Measurements from ENCODE around the gene ZNF341. TPM values are rescaled to one million over a fixed set of nuclear protein-coding genes. Genes with fewer than 3 reads are reported as not detected.

The ZNF341 gene
- total RNA-seq, 4 donors from 2014 or later = 4.6 to 7.6 (median 5.8) TPM

DNA sequence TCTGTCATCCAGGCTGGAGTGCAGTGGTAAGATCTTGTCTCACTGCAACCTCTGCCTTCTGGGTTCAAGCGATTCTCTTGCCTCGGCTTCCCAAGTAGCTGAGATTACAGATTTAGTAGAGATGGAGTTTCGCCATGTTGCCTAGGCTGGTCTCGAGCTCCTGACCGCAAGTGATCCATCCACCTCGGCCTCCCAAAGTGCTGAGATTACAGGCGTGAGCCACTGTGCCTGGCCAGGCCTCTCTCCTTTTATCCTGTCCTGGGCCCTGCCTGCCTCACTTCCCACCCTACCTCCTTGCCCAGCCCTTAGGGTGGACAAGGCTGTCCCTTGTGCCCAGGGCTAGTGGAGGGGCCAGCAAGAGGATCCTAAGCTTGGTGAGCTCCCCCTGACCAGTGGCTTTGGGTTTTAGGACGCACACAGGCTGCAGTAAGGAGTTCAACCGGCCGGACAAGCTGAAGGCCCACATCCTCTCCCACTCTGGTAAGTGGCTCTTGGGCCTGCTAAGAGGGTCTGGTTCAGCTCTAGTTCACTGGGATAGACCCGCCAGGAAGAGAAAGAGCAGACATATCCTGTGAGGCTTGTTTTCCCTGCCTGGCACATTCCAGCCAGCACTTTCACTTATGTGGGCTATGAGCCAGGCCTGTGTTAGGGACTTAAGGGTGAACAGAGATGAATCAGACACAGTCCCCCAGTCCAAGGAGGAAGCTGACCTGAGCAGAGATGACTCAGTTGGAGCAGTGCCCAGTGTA is 57.5 kb downstream of the ZNF341 start:
- peaks cover 19% of the 10 kb centered on the region for H3K4me1 ChIP-seq
- 81% methylated on average over 8 of the region's 11 CpGs for WGBS
- peak overlapping the region; percentile 21 for H3K27ac ChIP-seq
- H3K9me3 ChIP-seq = no peaks in the 10 kb centered on the region
- peaks cover 7% of the 10 kb centered on the region for H3K36me3 ChIP-seq
- no peak overlapping the region for H3K4me3 ChIP-seq
- no peak for TF ChIP-seq EP300 (IDR thresholded peaks at IDR 0.05)
- TF ChIP-seq, protein P1, sequence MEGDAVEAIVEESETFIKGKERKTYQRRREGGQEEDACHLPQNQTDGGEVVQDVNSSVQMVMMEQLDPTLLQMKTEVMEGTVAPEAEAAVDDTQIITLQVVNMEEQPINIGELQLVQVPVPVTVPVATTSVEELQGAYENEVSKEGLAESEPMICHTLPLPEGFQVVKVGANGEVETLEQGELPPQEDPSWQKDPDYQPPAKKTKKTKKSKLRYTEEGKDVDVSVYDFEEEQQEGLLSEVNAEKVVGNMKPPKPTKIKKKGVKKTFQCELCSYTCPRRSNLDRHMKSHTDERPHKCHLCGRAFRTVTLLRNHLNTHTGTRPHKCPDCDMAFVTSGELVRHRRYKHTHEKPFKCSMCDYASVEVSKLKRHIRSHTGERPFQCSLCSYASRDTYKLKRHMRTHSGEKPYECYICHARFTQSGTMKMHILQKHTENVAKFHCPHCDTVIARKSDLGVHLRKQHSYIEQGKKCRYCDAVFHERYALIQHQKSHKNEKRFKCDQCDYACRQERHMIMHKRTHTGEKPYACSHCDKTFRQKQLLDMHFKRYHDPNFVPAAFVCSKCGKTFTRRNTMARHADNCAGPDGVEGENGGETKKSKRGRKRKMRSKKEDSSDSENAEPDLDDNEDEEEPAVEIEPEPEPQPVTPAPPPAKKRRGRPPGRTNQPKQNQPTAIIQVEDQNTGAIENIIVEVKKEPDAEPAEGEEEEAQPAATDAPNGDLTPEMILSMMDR (IDR thresholded peaks at IDR 0.05) = no peak
- no peak for TF ChIP-seq POLR2A (IDR thresholded peaks at IDR 0.05)
- TF ChIP-seq POLR2AphosphoS5 (IDR thresholded peaks at IDR 0.05) = no peak
- no peaks in the 10 kb centered on the region for H3K27me3 ChIP-seq
- DNase-seq (ENCODE audit: low spot score in 2 of 2) = no peak

DNA sequence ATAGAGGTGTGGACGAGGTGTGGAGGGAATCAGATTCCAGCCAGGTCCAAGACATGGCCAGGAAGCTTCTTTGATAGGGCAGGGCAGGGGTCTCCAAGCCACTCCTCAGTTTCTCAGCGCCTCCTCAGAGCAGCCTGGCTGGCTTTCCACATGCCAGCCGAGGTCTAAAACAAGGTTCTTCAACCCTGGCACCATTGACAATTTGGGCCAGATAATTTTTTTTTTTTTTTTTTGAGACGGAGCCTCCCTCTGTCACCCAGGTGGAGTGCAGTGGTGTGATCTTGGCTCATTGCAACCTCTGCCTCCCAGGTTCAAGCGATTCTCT is 58.0 kb downstream of the ZNF341 start:
- Histone ChIP-seq H3K27ac (no peak overlapping the region), H3K4me1 (peaks cover 19% of the 10 kb centered on the region), H3K9me3 (no peaks in the 10 kb centered on the region), H3K27me3 (no peaks in the 10 kb centered on the region), H3K4me3 (no peak overlapping the region), H3K36me3 (peaks cover 7% of the 10 kb centered on the region)
- TF ChIP-seq POLR2A (IDR thresholded peaks at IDR 0.05) (no peak), EP300 (IDR thresholded peaks at IDR 0.05) (no peak), POLR2AphosphoS5 (IDR thresholded peaks at IDR 0.05) (no peak)
- TF ChIP-seq, protein P1 (IDR thresholded peaks at IDR 0.05) = no peak
- WGBS = 47% methylated on average over 5 of the region's 5 CpGs
- DNase-seq (ENCODE audit: low spot score in 2 of 2) = no peak

DNA sequence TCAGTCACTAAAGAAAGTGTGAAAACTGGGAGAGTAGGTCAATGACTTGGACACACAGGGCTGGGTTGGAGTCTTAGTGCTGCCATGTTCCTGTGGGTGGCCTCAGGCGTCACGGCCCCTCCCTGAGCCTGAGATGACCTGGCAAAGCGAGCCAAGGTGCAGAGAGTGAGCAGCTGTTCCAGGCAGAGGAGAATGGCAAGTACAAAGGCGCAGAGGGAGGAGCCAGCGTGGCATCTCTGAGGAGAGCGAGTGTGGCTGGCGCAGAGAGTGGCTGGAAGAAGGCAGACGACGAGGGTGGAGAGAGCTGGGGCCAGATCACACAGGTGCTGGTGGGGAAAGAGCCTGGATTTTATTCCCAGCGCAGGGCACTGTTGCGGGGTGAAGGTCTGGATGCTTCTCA is 58.8 kb downstream of the ZNF341 start:
- WGBS = 50% methylated on average over 11 of the region's 11 CpGs

DNA sequence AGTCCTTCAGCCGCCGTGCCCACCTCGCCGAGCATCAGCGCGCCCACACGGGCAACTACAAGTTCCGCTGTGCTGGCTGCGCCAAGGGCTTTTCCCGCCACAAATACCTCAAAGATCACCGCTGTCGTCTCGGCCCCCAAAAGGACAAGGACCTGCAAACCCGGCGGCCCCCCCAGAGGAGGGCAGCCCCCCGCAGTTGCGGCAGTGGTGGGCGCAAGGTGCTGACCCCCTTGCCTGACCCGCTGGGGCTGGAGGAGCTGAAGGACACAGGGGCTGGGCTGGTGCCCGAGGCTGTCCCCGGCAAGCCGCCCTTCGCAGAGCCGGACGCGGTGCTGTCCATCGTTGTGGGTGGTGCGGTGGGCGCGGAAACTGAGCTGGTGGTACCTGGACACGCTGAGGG is 59.2 kb downstream of the ZNF341 start:
- DNase-seq (ENCODE audit: low spot score in 2 of 2) = no peak
- Histone ChIP-seq H3K27me3 (no peaks in the 10 kb centered on the region), H3K36me3 (peaks cover 7% of the 10 kb centered on the region), H3K27ac (no peak overlapping the region), H3K9me3 (no peaks in the 10 kb centered on the region), H3K4me1 (peaks cover 19% of the 10 kb centered on the region), H3K4me3 (no peak overlapping the region)
- 93% methylated on average over 30 of the region's 31 CpGs for WGBS
- no peak for TF ChIP-seq POLR2AphosphoS5 (IDR thresholded peaks at IDR 0.05)
- TF ChIP-seq EP300 (IDR thresholded peaks at IDR 0.05) = no peak
- no peak for TF ChIP-seq POLR2A (IDR thresholded peaks at IDR 0.05)
- TF ChIP-seq, protein P1 (IDR thresholded peaks at IDR 0.05) = no peak

More for the DNA sequence above, 58.8 kb downstream of the ZNF341 start:
- Histone ChIP-seq H3K9me3 (no peaks in the 10 kb centered on the region), H3K4me3 (no peak overlapping the region), H3K36me3 (peaks cover 7% of the 10 kb centered on the region), H3K27ac (peak overlapping the region; percentile 3), H3K27me3 (no peaks in the 10 kb centered on the region), H3K4me1 (peaks cover 19% of the 10 kb centered on the region)
- TF ChIP-seq POLR2A (IDR thresholded peaks at IDR 0.05) = no peak
- TF ChIP-seq POLR2AphosphoS5 (IDR thresholded peaks at IDR 0.05) = no peak
- TF ChIP-seq, protein P1 (IDR thresholded peaks at IDR 0.05) = no peak
- no peak for TF ChIP-seq EP300 (IDR thresholded peaks at IDR 0.05)
- no peak for DNase-seq (ENCODE audit: low spot score in 2 of 2)

DNA sequence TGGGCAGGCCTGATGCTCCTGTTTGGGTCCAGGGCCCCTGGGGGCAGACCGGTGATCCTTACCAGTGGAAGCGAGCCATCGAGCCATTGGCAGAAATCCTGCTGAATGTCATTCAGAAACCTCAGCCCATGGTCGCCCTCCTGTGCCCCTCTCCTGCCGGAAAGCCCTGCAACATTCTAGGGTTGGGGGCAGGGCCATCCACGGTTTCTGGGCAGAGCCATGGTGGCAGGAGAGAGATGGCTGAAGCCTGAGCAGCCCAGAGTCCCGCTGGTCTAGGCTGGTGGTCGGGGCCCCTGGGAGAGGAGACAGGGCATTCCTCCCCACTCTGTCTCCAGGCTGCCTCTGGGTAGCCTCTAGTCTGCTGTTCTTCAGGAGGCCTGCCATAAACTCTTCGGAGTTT is 59.7 kb downstream of the ZNF341 start:
- peaks cover 19% of the 10 kb centered on the region for H3K4me1 ChIP-seq
- no peak for DNase-seq (ENCODE audit: low spot score in 2 of 2)
- TF ChIP-seq, protein P1 (IDR thresholded peaks at IDR 0.05) = no peak
- TF ChIP-seq POLR2A (IDR thresholded peaks at IDR 0.05) = no peak
- no peak for TF ChIP-seq POLR2AphosphoS5 (IDR thresholded peaks at IDR 0.05)
- TF ChIP-seq EP300 (IDR thresholded peaks at IDR 0.05) = no peak
- H3K4me3 ChIP-seq = no peak overlapping the region
- H3K27ac ChIP-seq = no peak overlapping the region
- WGBS = 83% methylated on average over 2 of the region's 9 CpGs
- H3K27me3 ChIP-seq = no peaks in the 10 kb centered on the region
- no peaks in the 10 kb centered on the region for H3K9me3 ChIP-seq
- H3K36me3 ChIP-seq = peaks cover 7% of the 10 kb centered on the region
